ENCODE data around the gene GABRG2.

The GABRG2 gene

GRCh38 chr5:162196351-162196750, 128.8 kb downstream of the GABRG2 start:
- DNase-seq: no peak

DNA sequence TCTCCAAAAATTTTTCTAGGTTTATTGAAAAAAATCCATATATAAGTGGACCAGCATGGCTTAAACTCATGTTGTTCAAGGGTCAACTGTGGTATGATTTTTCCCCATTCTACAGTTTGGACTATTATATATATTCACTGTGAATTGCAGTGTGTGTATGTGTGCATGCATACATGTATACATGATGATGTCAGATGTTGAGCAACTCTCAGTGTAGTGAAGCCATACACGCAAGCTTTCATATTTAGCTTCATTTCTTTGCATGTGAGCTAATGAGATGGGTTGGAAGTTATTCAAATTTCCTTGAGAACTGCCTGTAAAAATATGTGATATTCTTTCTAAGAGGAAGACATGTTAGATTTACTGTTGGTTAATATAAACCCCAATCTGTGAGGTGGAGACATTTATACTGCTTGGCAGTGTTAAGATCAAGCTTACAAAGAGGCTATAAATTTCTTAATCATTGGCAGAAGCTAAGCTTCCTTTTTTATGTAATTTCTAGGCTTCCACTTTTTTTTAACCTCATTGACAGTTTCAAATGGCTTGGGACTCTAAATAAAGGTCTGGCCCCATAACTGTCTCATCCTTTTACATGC, 134.8 kb downstream of the GABRG2 start:
- no peak for DNase-seq
